IPS-20b (cell line): Measurements from ENCODE around the gene KRT4.
"Not testable (repeated sequence)": the region's sequence is repeated elsewhere in the genome, so short reads cannot be mapped to it uniquely, and the experiment has no call there.

ENCODE experiments used
- H3K27ac ChIP-seq: one replicate; pipeline ENCODE4 v1.5.1; 2013; ENCODE audit warnings: low read length
- H3K27me3 ChIP-seq: 2 replicates; pipeline ENCODE4 v1.6.1; 2013; ENCODE audit warnings: mild to moderate bottlenecking, low read length, inconsistent platforms; ENCODE audit not compliant: insufficient read depth
- H3K36me3 ChIP-seq: 2 replicates; pipeline ENCODE4 v1.6.1; 2013; ENCODE audit warnings: low read depth, mild to moderate bottlenecking, inconsistent platforms, low read length, moderate library complexity; ENCODE audit not compliant: insufficient read depth
- H3K4me1 ChIP-seq: 2 replicates; pipeline ENCODE4 v1.6.1; 2013; ENCODE audit warnings: mild to moderate bottlenecking, control low read depth, inconsistent platforms, low read length, moderate library complexity; ENCODE audit not compliant: insufficient read depth
- H3K4me3 ChIP-seq: 2 replicates; pipeline ENCODE4 v1.5.1; 2013; ENCODE audit warnings: mild to moderate bottlenecking, low read length, inconsistent platforms
- H3K9ac ChIP-seq: 2 replicates; pipeline ENCODE4 v1.6.1; 2013; ENCODE audit warnings: low read depth, mild to moderate bottlenecking, inconsistent platforms, low read length, moderate library complexity
- H3K9me3 ChIP-seq: 2 replicates; pipeline ENCODE4 v1.6.1; 2013; ENCODE audit warnings: mild to moderate bottlenecking, low read depth, low read length, inconsistent platforms; ENCODE audit not compliant: insufficient read depth

The KRT4 gene

GRCh38 chr12:52813885-52814709 lies at the start of gene KRT4:
Gene KRT4 (minus strand): TSS chr12:52814116. CDS start chr12:52814058, 58 bp downstream.
- H3K4me1 ChIP-seq: no peaks in the 10 kb centered on the region
- no peak within 1 kb of the TSS for H3K27ac ChIP-seq
- H3K9me3 ChIP-seq: no peaks in the 10 kb centered on the region
- no peaks in the 10 kb centered on the region for H3K27me3 ChIP-seq
- H3K9ac ChIP-seq: no peak within 1 kb of the TSS
- no peak within 1 kb of the TSS for H3K4me3 ChIP-seq
- no peaks in the 10 kb centered on the region for H3K36me3 ChIP-seq

GRCh38 chr12:52862023-52862422 lies 48.1 kb upstream of the KRT4 start:
- no peaks in the 10 kb centered on the region for H3K9me3 ChIP-seq
- H3K27me3 ChIP-seq: no peaks in the 10 kb centered on the region
- H3K9ac ChIP-seq: no peak overlapping the region
- H3K36me3 ChIP-seq: no peaks in the 10 kb centered on the region
- H3K27ac ChIP-seq: no peak overlapping the region
- H3K4me3 ChIP-seq: no peak overlapping the region
- no peaks in the 10 kb centered on the region for H3K4me1 ChIP-seq

DNA sequence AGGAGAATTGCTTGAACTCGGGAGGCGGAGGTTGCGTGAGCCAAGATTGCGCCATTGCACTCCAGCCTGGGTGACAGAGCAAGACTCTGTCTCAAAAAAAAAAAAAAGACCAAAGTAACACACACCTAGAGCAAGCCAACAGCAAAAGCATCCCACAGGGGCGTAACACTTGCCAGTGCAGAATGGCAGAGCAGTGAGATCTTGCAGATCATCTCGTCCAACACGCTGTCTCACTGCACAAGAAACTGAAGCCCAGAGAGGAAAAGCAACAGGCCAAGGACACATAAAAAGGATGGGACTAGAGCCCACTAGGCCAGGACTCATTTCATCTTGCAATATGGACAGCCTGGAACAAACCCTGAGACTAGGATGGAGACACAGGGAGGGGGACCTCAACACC lies 47.6 kb upstream of the KRT4 start:
- Histone ChIP-seq H3K4me3 (no peak overlapping the region), H3K27ac (no peak overlapping the region), H3K36me3 (no peaks in the 10 kb centered on the region), H3K27me3 (no peaks in the 10 kb centered on the region), H3K9me3 (no peaks in the 10 kb centered on the region), H3K9ac (no peak overlapping the region), H3K4me1 (no peaks in the 10 kb centered on the region)

GRCh38 chr12:52860102-52860823 lies 46.3 kb upstream of the KRT4 start:
- H3K4me1 ChIP-seq: no peaks in the 10 kb centered on the region
- H3K36me3 ChIP-seq: no peaks in the 10 kb centered on the region
- H3K27me3 ChIP-seq: no peaks in the 10 kb centered on the region
- H3K4me3 ChIP-seq: no peak overlapping the region
- no peaks in the 10 kb centered on the region for H3K9me3 ChIP-seq
- H3K9ac ChIP-seq: no peak overlapping the region
- H3K27ac ChIP-seq: no peak overlapping the region

DNA sequence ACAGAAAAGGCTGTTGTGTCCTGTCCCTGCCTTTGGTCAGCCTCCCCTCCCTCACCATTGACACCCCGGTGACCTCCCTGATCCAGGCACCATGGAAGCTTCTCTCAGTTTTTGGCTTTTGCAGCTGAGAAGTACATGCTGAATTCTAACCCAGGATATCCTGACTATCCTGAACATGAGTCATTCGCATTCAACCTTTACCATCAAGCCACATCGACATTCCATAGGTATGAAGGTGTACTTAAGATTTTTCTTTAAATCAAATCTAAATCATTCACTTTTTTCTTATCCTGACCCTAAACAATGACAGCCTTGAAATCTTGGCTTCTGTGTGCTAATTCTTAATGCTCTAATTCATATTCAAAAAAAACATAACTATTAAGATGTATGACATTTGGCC lies 43.6 kb upstream of the KRT4 start:
- H3K4me3 ChIP-seq: no peak overlapping the region
- H3K9ac ChIP-seq: no peak overlapping the region
- H3K27ac ChIP-seq: no peak overlapping the region
- no peaks in the 10 kb centered on the region for H3K9me3 ChIP-seq
- H3K27me3 ChIP-seq: no peaks in the 10 kb centered on the region; the same call in 1 of the 2 replicates
- H3K36me3 ChIP-seq: no peaks in the 10 kb centered on the region
- H3K4me1 ChIP-seq: no peaks in the 10 kb centered on the region

DNA sequence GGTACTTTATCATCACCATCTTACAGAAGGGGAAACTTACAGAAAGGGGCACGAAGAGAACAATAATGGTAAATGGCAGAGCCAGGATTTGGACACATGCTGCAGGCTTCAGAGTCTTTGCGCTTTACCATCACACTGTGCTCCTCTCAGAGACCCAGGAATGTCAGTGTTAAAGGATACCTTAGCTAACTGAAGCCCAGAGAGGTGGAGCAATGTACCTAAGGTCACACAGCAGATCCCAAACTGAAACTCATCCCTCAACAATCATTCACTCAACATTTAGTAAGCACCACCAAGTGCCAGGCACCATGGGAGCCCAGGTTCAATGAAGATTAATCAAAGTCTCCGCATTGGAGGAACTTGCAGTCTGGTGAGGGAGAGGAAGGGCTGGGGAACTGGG lies 42.9 kb upstream of the KRT4 start:
- Histone ChIP-seq H3K9ac (no peak overlapping the region), H3K9me3 (no peaks in the 10 kb centered on the region), H3K36me3 (no peaks in the 10 kb centered on the region), H3K27me3 (no peaks in the 10 kb centered on the region; the same call in 1 of the 2 replicates), H3K4me3 (no peak overlapping the region), H3K27ac (no peak overlapping the region), H3K4me1 (no peaks in the 10 kb centered on the region)

- not testable (repeated sequence) for H3K4me1 ChIP-seq, H3K9me3 ChIP-seq, H3K36me3 ChIP-seq, H3K27ac ChIP-seq, H3K9ac ChIP-seq, H3K27me3 ChIP-seq, H3K4me3 ChIP-seq
Measured at GRCh38 chr12:52856077-52856476, 42.2 kb upstream of the KRT4 start.

DNA sequence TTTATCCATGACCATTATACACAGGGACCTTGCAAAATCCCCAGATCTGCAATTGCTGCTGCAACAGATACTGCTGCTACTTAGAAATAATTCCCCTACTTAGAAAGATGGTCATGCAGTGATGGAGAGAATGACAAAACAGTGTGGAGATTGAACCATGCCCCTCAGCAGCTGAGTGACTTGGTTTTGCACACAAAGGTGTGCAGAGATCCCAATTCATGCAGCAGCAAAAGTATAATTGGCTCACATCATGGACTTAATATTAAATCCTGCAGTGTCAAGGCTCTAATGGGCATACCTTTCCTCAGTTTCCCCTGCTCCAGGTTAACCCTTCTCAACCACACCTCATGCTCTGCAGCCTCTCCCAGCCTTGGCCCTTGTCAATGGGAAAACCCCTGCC lies 37.9 kb upstream of the KRT4 start:
- Histone ChIP-seq H3K36me3 (no peaks in the 10 kb centered on the region), H3K9ac (no peak overlapping the region), H3K4me3 (no peak overlapping the region), H3K27ac (no peak overlapping the region), H3K4me1 (no peaks in the 10 kb centered on the region), H3K27me3 (no peaks in the 10 kb centered on the region; the same call in 1 of the 2 replicates), H3K9me3 (no peaks in the 10 kb centered on the region)

DNA sequence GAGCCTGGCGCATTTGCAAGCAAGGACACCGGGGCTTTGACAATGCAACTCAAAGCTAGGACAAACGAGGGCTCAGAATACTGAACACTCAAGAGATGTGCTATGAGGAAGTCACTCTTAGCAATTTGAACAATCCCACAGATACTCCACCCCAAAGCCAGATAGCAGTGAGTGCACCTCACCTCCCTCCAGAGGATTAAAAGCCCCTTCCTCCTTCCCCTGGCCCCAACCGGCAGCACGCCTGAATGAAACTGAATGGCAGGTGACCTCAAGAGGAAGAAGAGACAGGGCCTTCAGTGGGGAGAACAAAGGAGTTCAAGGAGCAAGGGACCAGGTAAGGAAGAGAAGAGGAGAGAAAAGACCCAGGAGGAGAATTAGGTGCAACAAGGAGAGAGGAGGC lies 36.8 kb upstream of the KRT4 start:
- H3K9ac ChIP-seq: no peak overlapping the region
- no peak overlapping the region for H3K27ac ChIP-seq
- H3K27me3 ChIP-seq: no peaks in the 10 kb centered on the region; the same call in 1 of the 2 replicates
- no peak overlapping the region for H3K4me3 ChIP-seq
- H3K9me3 ChIP-seq: no peaks in the 10 kb centered on the region
- H3K36me3 ChIP-seq: no peaks in the 10 kb centered on the region
- no peaks in the 10 kb centered on the region for H3K4me1 ChIP-seq

GRCh38 chr12:52849511-52849910 lies 35.6 kb upstream of the KRT4 start:
- Histone ChIP-seq H3K4me3 (no peak overlapping the region), H3K27ac (no peak overlapping the region), H3K27me3 (no peaks in the 10 kb centered on the region; the same call in 1 of the 2 replicates), H3K9me3 (no peaks in the 10 kb centered on the region), H3K4me1 (no peaks in the 10 kb centered on the region), H3K9ac (no peak overlapping the region), H3K36me3 (no peaks in the 10 kb centered on the region)

GRCh38 chr12:52848661-52849255 lies 34.8 kb upstream of the KRT4 start, which contains the start of gene KRT78:
Gene KRT78 (minus strand): TSS chr12:52848994. CDS start chr12:52848930, 64 bp downstream.
- Histone ChIP-seq H3K9me3 (no peaks in the 10 kb centered on the region), H3K27me3 (no peaks in the 10 kb centered on the region; the same call in 1 of the 2 replicates), H3K4me1 (no peaks in the 10 kb centered on the region), H3K4me3 (no peak within 1 kb of the TSS), H3K27ac (no peak within 1 kb of the TSS), H3K9ac (no peak within 1 kb of the TSS), H3K36me3 (no peaks in the 10 kb centered on the region)
